ENCODE results near the gene GPATCH8. TPM values are rescaled to one million over a fixed set of nuclear protein-coding genes. Genes with fewer than 3 reads are reported as not detected.

Gene GPATCH8
- total RNA-seq: 10 to 100 TPM; 36.0 to 37.4 TPM
- 10 to 100 TPM; 36.4 to 42.0 TPM for polyA plus RNA-seq (ENCODE audit: insufficient read length in 2 of 2)
- long read RNA-seq, donor 1, full-length matches to known transcripts: 5 of 5 reads
- long read RNA-seq, donor 1, partial matches to known transcripts: 0 of 5 reads
- long read RNA-seq, donor 1, other reads (novel, unspliced or antisense): 0 of 5 reads
- long read RNA-seq, donor 2, full-length matches to known transcripts: 3 of 18 reads
- long read RNA-seq, donor 2, partial matches to known transcripts: 15 of 18 reads
- long read RNA-seq, donor 2, other reads (novel, unspliced or antisense): 0 of 18 reads
- long read RNA-seq, donor 3, full-length matches to known transcripts: 3 of 11 reads
- long read RNA-seq, donor 3, partial matches to known transcripts: 8 of 11 reads
- long read RNA-seq, donor 3, other reads (novel, unspliced or antisense): 0 of 11 reads
- long read RNA-seq, donor 4, full-length matches to known transcripts: 5 of 5 reads
- long read RNA-seq, donor 4, partial matches to known transcripts: 0 of 5 reads
- long read RNA-seq, donor 4, other reads (novel, unspliced or antisense): 0 of 5 reads

- peak within 1 kb of the TSS; percentile 94 for H3K27ac ChIP-seq (ENCODE audit: low read depth, low read length)
- 2% methylated on average over 66 of the region's 71 CpGs for WGBS (ENCODE audit: insufficient coverage)
- H3K4me3 ChIP-seq (ENCODE audit: low read depth, low read length): peak within 1 kb of the TSS; percentile 89
- no peaks in the 10 kb centered on the region for H3K36me3 ChIP-seq (ENCODE audit: control insufficient read depth, insufficient read depth, low read length)
- H3K27me3 ChIP-seq (ENCODE audit: control insufficient read depth, insufficient read depth, low read length): no peaks in the 10 kb centered on the region
- H3K9me3 ChIP-seq (ENCODE audit: control insufficient read depth, insufficient read depth, low read length): no peaks in the 10 kb centered on the region
- peaks cover 9% of the 10 kb centered on the region for H3K4me1 ChIP-seq (ENCODE audit: control insufficient read depth, insufficient read depth, low read length)
- peak; percentile 85 to 98 (median 90) for DNase-seq (ENCODE audit: low read depth in 4 of 6, low spot score in 6 of 6)
Measured at GRCh38 chr17:44503147-44504029, at the start of gene GPATCH8. GPATCH8 (minus strand) TSS chr17:44503406; CDS start chr17:44503370, 36 bp downstream.

DNA sequence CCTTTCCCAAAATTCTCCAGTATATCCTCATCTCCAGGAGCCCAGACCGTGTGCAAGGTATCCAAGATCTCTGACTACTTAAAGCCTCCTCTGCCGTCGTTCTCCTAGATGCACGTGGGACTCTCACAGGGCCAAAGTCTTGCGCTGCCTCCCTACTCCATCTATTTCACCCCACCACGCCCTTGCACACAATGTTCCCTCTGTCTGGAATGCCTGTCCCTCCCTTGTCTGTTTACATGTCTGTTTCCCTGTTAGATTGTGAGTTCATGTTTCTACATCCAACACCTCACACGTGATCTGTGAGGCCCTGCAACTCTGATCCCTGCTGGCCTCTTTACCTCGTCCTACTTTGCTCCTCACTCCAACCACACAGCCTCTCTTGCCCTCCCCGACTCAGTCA is 49.2 kb upstream of the GPATCH8 start:
- no peaks in the 10 kb centered on the region for H3K9me3 ChIP-seq (ENCODE audit: control insufficient read depth, insufficient read depth, low read length)
- H3K4me3 ChIP-seq (ENCODE audit: low read depth, low read length): no peak overlapping the region
- no peak for DNase-seq (ENCODE audit: low read depth in 4 of 6, low spot score in 6 of 6)
- H3K4me1 ChIP-seq (ENCODE audit: control insufficient read depth, insufficient read depth, low read length): peaks cover 28% of the 10 kb centered on the region
- no peaks in the 10 kb centered on the region for H3K36me3 ChIP-seq (ENCODE audit: control insufficient read depth, insufficient read depth, low read length)
- no peak overlapping the region for H3K27ac ChIP-seq (ENCODE audit: low read depth, low read length)
- peaks cover 2% of the 10 kb centered on the region for H3K27me3 ChIP-seq (ENCODE audit: control insufficient read depth, insufficient read depth, low read length)
- WGBS (ENCODE audit: insufficient coverage): 74% methylated on average over 9 of the region's 9 CpGs

DNA sequence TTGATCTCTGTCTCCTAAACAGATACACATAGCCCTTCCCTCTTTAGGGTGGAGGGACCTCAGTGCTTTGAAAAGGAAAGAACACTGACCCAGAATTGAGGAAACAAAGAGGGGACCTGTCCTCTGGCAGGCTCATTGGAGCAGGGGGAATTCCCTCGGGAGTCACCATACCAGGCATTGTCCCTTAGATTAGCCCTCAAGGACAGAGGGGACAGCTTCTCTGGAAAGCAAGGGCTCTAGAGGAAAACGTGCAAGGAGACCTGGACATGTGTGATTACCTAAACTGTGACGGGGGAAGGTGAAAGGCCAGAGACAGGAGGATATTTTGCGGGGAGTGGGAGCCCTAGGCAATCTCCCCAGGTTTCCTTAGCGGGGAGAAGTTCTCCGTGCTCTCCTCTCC is 46.5 kb upstream of the GPATCH8 start:
- Histone ChIP-seq H3K27me3 (ENCODE audit: control insufficient read depth, insufficient read depth, low read length) (no peaks in the 10 kb centered on the region), H3K27ac (ENCODE audit: low read depth, low read length) (no peak overlapping the region), H3K4me1 (ENCODE audit: control insufficient read depth, insufficient read depth, low read length) (peaks cover 15% of the 10 kb centered on the region), H3K4me3 (ENCODE audit: low read depth, low read length) (no peak overlapping the region), H3K9me3 (ENCODE audit: control insufficient read depth, insufficient read depth, low read length) (no peaks in the 10 kb centered on the region), H3K36me3 (ENCODE audit: control insufficient read depth, insufficient read depth, low read length) (no peaks in the 10 kb centered on the region)
- DNase-seq (ENCODE audit: low read depth in 4 of 6, low spot score in 6 of 6): no peak
- 56% methylated on average over 4 of the region's 6 CpGs for WGBS (ENCODE audit: insufficient coverage)

DNA sequence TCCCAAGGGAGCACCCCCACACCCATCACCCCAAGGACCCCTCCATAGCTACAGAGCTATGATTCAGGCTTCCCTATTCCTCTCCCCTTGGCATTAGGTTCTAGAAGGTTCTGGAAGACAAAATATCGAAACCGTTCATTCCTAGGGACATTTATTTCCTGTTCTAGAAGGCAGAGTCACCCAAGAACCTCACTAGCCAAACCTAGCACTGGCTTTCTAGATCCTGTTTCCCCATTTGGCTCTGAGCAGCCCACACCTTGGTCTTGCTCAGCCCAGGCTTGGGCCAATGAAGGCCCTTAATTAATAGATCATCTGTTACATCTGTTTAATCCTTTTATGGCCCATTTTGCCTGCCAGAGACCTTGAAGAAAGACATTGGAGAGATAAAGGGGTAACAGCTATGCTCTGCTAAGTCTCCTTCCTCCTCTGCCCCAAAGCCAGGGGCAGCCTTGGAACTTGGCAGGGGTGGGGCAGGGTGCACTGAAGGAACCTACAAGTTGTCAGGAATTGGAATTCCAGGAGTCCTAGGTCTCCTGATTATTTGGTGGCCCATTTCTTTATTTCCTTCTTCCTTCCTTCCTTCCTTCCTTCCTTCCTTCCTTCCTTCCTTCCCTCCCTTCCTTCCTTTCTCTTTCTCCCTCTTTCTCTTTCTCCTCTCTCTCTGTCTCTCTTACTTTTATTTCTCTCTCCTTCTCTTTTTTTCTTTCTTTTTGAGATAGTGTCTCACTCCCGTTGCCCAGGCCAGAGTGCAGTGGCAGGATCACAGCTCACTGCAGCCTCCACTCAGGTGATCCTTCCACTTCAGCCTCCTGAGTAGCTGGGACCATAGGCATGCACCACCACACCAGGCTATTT is 45.4 kb upstream of the GPATCH8 start:
- DNase-seq (ENCODE audit: low read depth in 4 of 6, low spot score in 6 of 6): no peak
- no peaks in the 10 kb centered on the region for H3K36me3 ChIP-seq (ENCODE audit: control insufficient read depth, insufficient read depth, low read length)
- 100% methylated on average over 2 of the region's 3 CpGs for WGBS (ENCODE audit: insufficient coverage)
- H3K27me3 ChIP-seq (ENCODE audit: control insufficient read depth, insufficient read depth, low read length): no peaks in the 10 kb centered on the region
- H3K9me3 ChIP-seq (ENCODE audit: control insufficient read depth, insufficient read depth, low read length): no peaks in the 10 kb centered on the region
- H3K4me1 ChIP-seq (ENCODE audit: control insufficient read depth, insufficient read depth, low read length): peaks cover 19% of the 10 kb centered on the region
- H3K27ac ChIP-seq (ENCODE audit: low read depth, low read length): peak overlapping the region; percentile 47
- H3K4me3 ChIP-seq (ENCODE audit: low read depth, low read length): no peak overlapping the region

- Histone ChIP-seq H3K27me3 (ENCODE audit: control insufficient read depth, insufficient read depth, low read length) (no peaks in the 10 kb centered on the region), H3K4me1 (ENCODE audit: control insufficient read depth, insufficient read depth, low read length) (peaks cover 27% of the 10 kb centered on the region), H3K9me3 (ENCODE audit: control insufficient read depth, insufficient read depth, low read length) (no peaks in the 10 kb centered on the region), H3K4me3 (ENCODE audit: low read depth, low read length) (no peak overlapping the region), H3K27ac (ENCODE audit: low read depth, low read length) (peak overlapping the region; percentile 62), H3K36me3 (ENCODE audit: control insufficient read depth, insufficient read depth, low read length) (no peaks in the 10 kb centered on the region)
- WGBS (ENCODE audit: insufficient coverage): 53% methylated on average over 2 of the region's 4 CpGs
- peak in 2 of 6 donors; percentile 29 to 64 for DNase-seq (ENCODE audit: low read depth in 4 of 6, low spot score in 6 of 6)
Measured at GRCh38 chr17:44547625-44548267, 44.5 kb upstream of the GPATCH8 start.

DNA sequence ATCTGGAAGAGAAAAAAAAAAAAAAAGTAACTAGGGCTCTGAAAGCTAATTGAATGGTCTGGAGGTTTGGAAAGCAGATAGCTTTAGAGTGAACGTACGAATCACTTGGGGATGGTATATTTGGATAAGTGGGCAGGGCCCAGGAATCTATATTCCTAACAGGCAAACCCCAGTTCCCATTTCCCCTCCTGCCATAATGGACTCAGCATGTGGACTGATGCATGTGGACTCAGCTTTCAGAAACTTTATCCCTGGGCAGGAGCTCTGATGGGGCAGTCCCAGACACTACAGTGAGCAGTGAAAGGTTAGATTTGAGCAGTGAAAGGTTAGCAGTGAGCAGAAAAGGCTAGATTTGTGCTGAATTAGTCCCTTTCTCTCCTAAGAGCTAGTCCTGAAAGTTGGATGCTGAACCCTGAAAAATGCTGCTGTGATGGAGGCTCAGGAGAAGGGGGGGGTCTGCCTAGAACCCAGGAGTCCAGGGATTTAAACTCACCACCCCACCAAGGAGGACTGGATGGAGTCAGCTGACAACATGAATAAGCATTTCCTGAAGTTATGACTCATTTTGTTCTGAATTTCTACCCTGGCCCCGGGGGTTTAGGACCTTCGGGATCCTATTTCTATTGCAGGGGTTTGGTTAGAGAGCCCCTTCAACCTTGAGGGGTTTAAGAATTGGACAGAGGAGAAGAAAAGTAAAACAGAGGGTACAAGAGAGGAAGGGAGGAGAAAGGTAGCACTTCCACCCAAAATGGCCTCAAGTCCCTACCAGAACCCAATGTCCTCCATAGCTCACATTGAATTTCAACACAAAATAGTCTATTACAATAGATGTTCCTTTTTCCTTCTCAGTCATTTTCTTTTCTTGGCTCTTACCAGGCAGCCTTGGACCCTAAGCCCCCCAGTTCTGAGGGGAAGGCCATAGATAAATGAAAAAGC is 43.7 kb upstream of the GPATCH8 start:
- Histone ChIP-seq H3K27ac (ENCODE audit: low read depth, low read length) (peak overlapping the region; percentile 62), H3K4me3 (ENCODE audit: low read depth, low read length) (no peak overlapping the region), H3K9me3 (ENCODE audit: control insufficient read depth, insufficient read depth, low read length) (no peaks in the 10 kb centered on the region), H3K4me1 (ENCODE audit: control insufficient read depth, insufficient read depth, low read length) (peaks cover 36% of the 10 kb centered on the region), H3K27me3 (ENCODE audit: control insufficient read depth, insufficient read depth, low read length) (no peaks in the 10 kb centered on the region), H3K36me3 (ENCODE audit: control insufficient read depth, insufficient read depth, low read length) (no peaks in the 10 kb centered on the region)
- WGBS (ENCODE audit: insufficient coverage): 40% methylated on average over 1 of the region's 4 CpGs
- DNase-seq (ENCODE audit: low read depth in 4 of 6, low spot score in 6 of 6): no peak

DNA sequence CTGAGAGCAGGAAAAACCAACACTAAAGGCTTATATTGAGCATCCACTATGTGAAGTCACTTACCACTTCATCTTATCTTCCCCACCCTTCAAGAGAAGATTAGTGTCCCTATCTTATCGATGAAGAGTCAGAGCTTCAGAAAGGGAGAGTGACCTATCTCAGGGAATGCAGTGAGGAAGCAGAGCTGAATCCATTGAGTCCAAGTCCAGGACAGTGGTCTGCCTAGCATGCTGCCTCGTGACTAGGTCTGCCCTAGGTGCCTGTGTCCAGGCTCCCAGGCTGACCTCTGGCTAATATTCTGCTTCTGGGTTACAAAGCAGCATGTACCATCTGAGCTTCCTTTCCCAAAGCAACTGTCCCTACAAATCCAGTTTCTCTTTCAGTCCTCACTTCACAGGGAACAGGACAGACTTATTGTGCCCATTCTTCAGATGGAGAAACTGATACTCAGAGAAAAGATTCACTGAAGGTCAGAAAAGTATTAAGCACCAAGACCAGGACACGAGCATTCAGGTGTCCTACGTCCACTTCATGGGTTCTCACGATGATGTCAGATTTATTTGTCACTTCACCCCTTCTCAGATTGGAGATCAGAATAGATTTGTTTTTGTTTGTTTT is 40.8 kb upstream of the GPATCH8 start:
- Histone ChIP-seq H3K4me1 (ENCODE audit: control insufficient read depth, insufficient read depth, low read length) (peaks cover 55% of the 10 kb centered on the region), H3K27ac (ENCODE audit: low read depth, low read length) (peak overlapping the region; percentile 78), H3K9me3 (ENCODE audit: control insufficient read depth, insufficient read depth, low read length) (no peaks in the 10 kb centered on the region), H3K4me3 (ENCODE audit: low read depth, low read length) (no peak overlapping the region), H3K27me3 (ENCODE audit: control insufficient read depth, insufficient read depth, low read length) (no peaks in the 10 kb centered on the region), H3K36me3 (ENCODE audit: control insufficient read depth, insufficient read depth, low read length) (no peaks in the 10 kb centered on the region)
- WGBS (ENCODE audit: insufficient coverage): 74% methylated on average over 5 of the region's 5 CpGs
- no peak for DNase-seq (ENCODE audit: low read depth in 4 of 6, low spot score in 6 of 6)

Measured in spinal cord (tissue), 10 donors.